ENCODE measurements around the gene ADAD2.

DNA sequence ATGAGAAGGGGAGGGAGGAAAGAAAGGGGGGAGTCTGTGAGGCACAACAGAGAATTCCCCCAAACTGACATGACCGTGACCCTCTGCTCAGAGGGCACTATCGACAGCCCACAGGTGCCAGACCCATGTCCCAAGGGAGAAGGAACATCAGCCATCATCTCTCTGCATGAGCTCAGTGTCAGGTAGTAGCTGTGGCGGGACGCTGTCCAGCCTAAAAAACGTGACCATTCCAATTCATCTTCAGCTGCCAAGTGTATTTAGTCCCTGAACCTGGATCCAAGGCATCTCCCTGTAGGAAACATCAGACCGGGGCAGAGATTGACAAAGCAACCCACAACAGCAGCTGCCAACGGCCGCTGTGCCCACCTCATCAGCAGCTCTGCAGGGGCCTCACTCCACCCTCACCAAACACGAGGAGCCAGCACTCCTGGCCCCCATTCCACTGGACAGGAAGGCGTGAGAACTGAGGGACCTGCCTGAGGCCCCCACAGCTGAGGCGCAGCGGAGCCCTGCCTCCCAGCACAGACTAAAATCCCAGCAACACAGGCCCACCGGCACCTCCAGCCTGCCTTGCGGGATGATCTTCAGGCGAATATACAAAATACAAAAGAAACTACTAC, 12.7 kb upstream of the ADAD2 start:
- TF ChIP-seq, protein P1, sequence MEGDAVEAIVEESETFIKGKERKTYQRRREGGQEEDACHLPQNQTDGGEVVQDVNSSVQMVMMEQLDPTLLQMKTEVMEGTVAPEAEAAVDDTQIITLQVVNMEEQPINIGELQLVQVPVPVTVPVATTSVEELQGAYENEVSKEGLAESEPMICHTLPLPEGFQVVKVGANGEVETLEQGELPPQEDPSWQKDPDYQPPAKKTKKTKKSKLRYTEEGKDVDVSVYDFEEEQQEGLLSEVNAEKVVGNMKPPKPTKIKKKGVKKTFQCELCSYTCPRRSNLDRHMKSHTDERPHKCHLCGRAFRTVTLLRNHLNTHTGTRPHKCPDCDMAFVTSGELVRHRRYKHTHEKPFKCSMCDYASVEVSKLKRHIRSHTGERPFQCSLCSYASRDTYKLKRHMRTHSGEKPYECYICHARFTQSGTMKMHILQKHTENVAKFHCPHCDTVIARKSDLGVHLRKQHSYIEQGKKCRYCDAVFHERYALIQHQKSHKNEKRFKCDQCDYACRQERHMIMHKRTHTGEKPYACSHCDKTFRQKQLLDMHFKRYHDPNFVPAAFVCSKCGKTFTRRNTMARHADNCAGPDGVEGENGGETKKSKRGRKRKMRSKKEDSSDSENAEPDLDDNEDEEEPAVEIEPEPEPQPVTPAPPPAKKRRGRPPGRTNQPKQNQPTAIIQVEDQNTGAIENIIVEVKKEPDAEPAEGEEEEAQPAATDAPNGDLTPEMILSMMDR (IDR thresholded peaks at IDR 0.05; ENCODE audit: low read length), result no peak
- TF ChIP-seq EZH2 (optimal IDR thresholded peaks at IDR 0.05; ENCODE audit: low read depth, low read length) (no peak), EZH2phosphoT487 (IDR thresholded peaks at IDR 0.05; ENCODE audit: low read length) (no peak)

Measured in MM.1S (cell line).